Effector memory CD8-positive, alpha-beta T cell (primary cell): ENCODE results near the gene RALGAPA1.
A peak's percentile ranks its signal among the peaks of the same experiment; 100 is the strongest.
"Not testable (repeated sequence)": the region's sequence is repeated elsewhere in the genome, so short reads cannot be mapped to it uniquely, and the experiment has no call there.

ENCODE experiments used
- ATAC-seq: fragments of 150-1000 bp; cut with Tn5 transposase; replicated peaks from 2 replicates; pipeline ENCODE4 v1.10.0; 2021; ENCODE audit warnings: mild to moderate bottlenecking, moderate library complexity
- DNase-seq, 3 experiments: peaks; one replicate each; pipeline ENCODE4 v3.0.0; 2021
- H3K27ac Mint-ChIP-seq, 2 donors: one replicate each; pipeline ENCODE4 v1.8.0; 2022; ENCODE audit warnings: mild to moderate bottlenecking in 2 of 2, mixed read lengths in 2 of 2, moderate library complexity in 2 of 2
- H3K27me3 Mint-ChIP-seq, 2 donors: one replicate each; pipeline ENCODE4 v1.8.0; 2022; ENCODE audit warnings: mixed read lengths in 2 of 2
- H3K36me3 Mint-ChIP-seq: one replicate; pipeline ENCODE4 v1.8.0; 2022; ENCODE audit warnings: mild to moderate bottlenecking, moderate library complexity, mixed read lengths; ENCODE audit not compliant: insufficient read depth
- H3K4me1 Mint-ChIP-seq, 2 donors: one replicate each; pipeline ENCODE4 v1.8.0; 2022; ENCODE audit warnings: low read depth in 2 of 2, mixed read lengths in 2 of 2
- H3K4me3 Mint-ChIP-seq, 2 donors: one replicate each; pipeline ENCODE4 v1.8.0; 2022; ENCODE audit warnings: mild to moderate bottlenecking in 2 of 2, mixed read lengths in 2 of 2, moderate library complexity in 2 of 2
- H3K9me3 Mint-ChIP-seq, 2 donors: one replicate each; pipeline ENCODE4 v1.8.0; 2022; ENCODE audit warnings: mixed read lengths in 2 of 2

The RALGAPA1 gene

GRCh38 chr14:35735163-35735562 is 73.9 kb downstream of the RALGAPA1 start:
- not testable (repeated sequence) for H3K9me3 Mint-ChIP-seq, H3K4me3 Mint-ChIP-seq, H3K27ac Mint-ChIP-seq, DNase-seq, H3K27me3 Mint-ChIP-seq, ATAC-seq
- peaks cover 8 to 29% of the 10 kb centered on the region in 2 donors for H3K4me1 Mint-ChIP-seq
- peaks cover 16% of the 10 kb centered on the region for H3K36me3 Mint-ChIP-seq

GRCh38 chr14:35733510-35733909 is 75.6 kb downstream of the RALGAPA1 start:
- H3K4me1 Mint-ChIP-seq = peaks cover 8 to 34% of the 10 kb centered on the region in 2 donors
- H3K36me3 Mint-ChIP-seq = peaks cover 21% of the 10 kb centered on the region
- not testable (repeated sequence) for ATAC-seq, H3K4me3 Mint-ChIP-seq, DNase-seq, H3K27me3 Mint-ChIP-seq, H3K9me3 Mint-ChIP-seq, H3K27ac Mint-ChIP-seq

GRCh38 chr14:35730871-35731270 is 78.2 kb downstream of the RALGAPA1 start:
- peaks cover 14% of the 10 kb centered on the region for H3K36me3 Mint-ChIP-seq
- peak overlapping the region in 1 of 2 donors; percentile 38 for H3K27ac Mint-ChIP-seq
- peaks cover 8 to 28% of the 10 kb centered on the region in 2 donors for H3K4me1 Mint-ChIP-seq
- no peaks in the 10 kb centered on the region for H3K9me3 Mint-ChIP-seq
- H3K4me3 Mint-ChIP-seq = no peak overlapping the region
- no peak for ATAC-seq
- H3K27me3 Mint-ChIP-seq = no peaks in the 10 kb centered on the region
- no peak for DNase-seq

GRCh38 chr14:35727764-35728163 is 81.3 kb downstream of the RALGAPA1 start:
- Mint-ChIP-seq H3K27ac (no peak overlapping the region), H3K27me3 (no peaks in the 10 kb centered on the region), H3K4me1 (peaks cover 5 to 23% of the 10 kb centered on the region in 2 donors), H3K4me3 (no peak overlapping the region), H3K36me3 (peaks cover 28% of the 10 kb centered on the region), H3K9me3 (no peaks in the 10 kb centered on the region)
- DNase-seq = no peak
- no peak for ATAC-seq

GRCh38 chr14:35725930-35726329 is 83.2 kb downstream of the RALGAPA1 start:
- DNase-seq (no peak), ATAC-seq (no peak)
- Mint-ChIP-seq H3K4me3 (no peak overlapping the region), H3K4me1 (peaks cover 0 to 9% of the 10 kb centered on the region in 2 donors), H3K9me3 (no peaks in the 10 kb centered on the region), H3K36me3 (peaks cover 31% of the 10 kb centered on the region), H3K27ac (no peak overlapping the region), H3K27me3 (no peaks in the 10 kb centered on the region)

- H3K4me1 Mint-ChIP-seq = no peaks in the 10 kb centered on the region
- H3K27ac Mint-ChIP-seq = no peak overlapping the region
- DNase-seq (no peak), ATAC-seq (no peak)
- H3K4me3 Mint-ChIP-seq = no peak overlapping the region
- H3K27me3 Mint-ChIP-seq = no peaks in the 10 kb centered on the region
- peaks cover 32% of the 10 kb centered on the region for H3K36me3 Mint-ChIP-seq
- H3K9me3 Mint-ChIP-seq = no peaks in the 10 kb centered on the region
These were observed 94.0 kb downstream of the RALGAPA1 start for GRCh38 chr14:35715079-35715478.

- Mint-ChIP-seq H3K27me3 (no peaks in the 10 kb centered on the region), H3K4me1 (no peaks in the 10 kb centered on the region), H3K9me3 (no peaks in the 10 kb centered on the region), H3K27ac (no peak overlapping the region), H3K4me3 (no peak overlapping the region), H3K36me3 (peaks cover 28% of the 10 kb centered on the region)
- DNase-seq = no peak
- no peak for ATAC-seq
These were observed 96.6 kb downstream of the RALGAPA1 start for GRCh38 chr14:35712466-35712865.

- H3K27me3 Mint-ChIP-seq = no peaks in the 10 kb centered on the region
- H3K4me1 Mint-ChIP-seq = no peaks in the 10 kb centered on the region
- no peaks in the 10 kb centered on the region for H3K9me3 Mint-ChIP-seq
- H3K4me3 Mint-ChIP-seq = no peak overlapping the region
- no peak for ATAC-seq
- H3K27ac Mint-ChIP-seq = no peak overlapping the region
- no peak for DNase-seq
- H3K36me3 Mint-ChIP-seq = peaks cover 7% of the 10 kb centered on the region
These were observed 101.0 kb downstream of the RALGAPA1 start for GRCh38 chr14:35708062-35708461.

- DNase-seq (no peak), ATAC-seq (no peak)
- Mint-ChIP-seq H3K9me3 (no peaks in the 10 kb centered on the region), H3K4me3 (no peak overlapping the region), H3K4me1 (no peaks in the 10 kb centered on the region), H3K36me3 (peaks cover 7% of the 10 kb centered on the region), H3K27me3 (no peaks in the 10 kb centered on the region), H3K27ac (no peak overlapping the region)
These were observed 103.5 kb downstream of the RALGAPA1 start for GRCh38 chr14:35705636-35706035.

- H3K27ac Mint-ChIP-seq = no peak overlapping the region
- no peaks in the 10 kb centered on the region for H3K27me3 Mint-ChIP-seq
- peaks cover 4% of the 10 kb centered on the region for H3K36me3 Mint-ChIP-seq
- H3K4me1 Mint-ChIP-seq = no peaks in the 10 kb centered on the region
- DNase-seq = no peak
- H3K9me3 Mint-ChIP-seq = no peaks in the 10 kb centered on the region
- no peak for ATAC-seq
- no peak overlapping the region for H3K4me3 Mint-ChIP-seq
These were observed 104.2 kb downstream of the RALGAPA1 start for GRCh38 chr14:35704793-35705493.

- Mint-ChIP-seq H3K36me3 (peaks cover 4% of the 10 kb centered on the region), H3K27me3 (no peaks in the 10 kb centered on the region), H3K4me3 (no peak overlapping the region), H3K27ac (no peak overlapping the region), H3K4me1 (peaks cover 5 to 10% of the 10 kb centered on the region in 2 donors), H3K9me3 (no peaks in the 10 kb centered on the region)
- ATAC-seq = no peak
- DNase-seq = no peak
These were observed 107.6 kb downstream of the RALGAPA1 start for GRCh38 chr14:35701531-35701930.

- no peaks in the 10 kb centered on the region for H3K27me3 Mint-ChIP-seq
- H3K4me1 Mint-ChIP-seq = peaks cover 5 to 10% of the 10 kb centered on the region in 2 donors
- H3K36me3 Mint-ChIP-seq = peaks cover 4% of the 10 kb centered on the region
- H3K4me3 Mint-ChIP-seq = no peak overlapping the region
- no peak for ATAC-seq
- H3K9me3 Mint-ChIP-seq = no peaks in the 10 kb centered on the region
- no peak overlapping the region for H3K27ac Mint-ChIP-seq
- DNase-seq = no peak
These were observed 109.2 kb downstream of the RALGAPA1 start for GRCh38 chr14:35699791-35700444.

- Mint-ChIP-seq H3K27me3 (no peaks in the 10 kb centered on the region), H3K36me3 (no peaks in the 10 kb centered on the region), H3K4me3 (no peak overlapping the region), H3K9me3 (no peaks in the 10 kb centered on the region), H3K27ac (peak overlapping the region; percentile 3 to 47), H3K4me1 (peaks cover 5 to 10% of the 10 kb centered on the region in 2 donors)
- ATAC-seq (no peak), DNase-seq (no peak)
These were observed 112.5 kb downstream of the RALGAPA1 start for GRCh38 chr14:35696575-35696974.

GRCh38 chr14:35696119-35696518 is 113.0 kb downstream of the RALGAPA1 start:
- ATAC-seq = no peak
- Mint-ChIP-seq H3K27me3 (no peaks in the 10 kb centered on the region), H3K4me3 (no peak overlapping the region), H3K36me3 (no peaks in the 10 kb centered on the region), H3K4me1 (peaks cover 5 to 10% of the 10 kb centered on the region in 2 donors), H3K27ac (peak overlapping the region in 1 of 2 donors; percentile 52), H3K9me3 (no peaks in the 10 kb centered on the region)
- no peak for DNase-seq
